Ovary (tissue), 9 donors: ENCODE measurements around the gene KCNIP4. TPM values are rescaled to one million over a fixed set of nuclear protein-coding genes. Genes with fewer than 3 reads are reported as not detected.

Source experiments
- DNase-seq, 5 donors: peaks; one replicate each; pipeline ENCODE4 v3.0.0-alpha.2; 2019 to 2020
- H3K27ac ChIP-seq, 2 donors: fragments of 200-600 bp; one replicate each; pipeline versions ENCODE4 v1.5.1 to v1.8.0; 2019 to 2022
- H3K27me3 ChIP-seq: fragments of 200-600 bp; one replicate; pipeline ENCODE4 v1.8.0; 2022
- H3K36me3 ChIP-seq: fragments of 200-600 bp; sonication (generic); one replicate; pipeline ENCODE4 v1.5.1; 2019
- H3K4me1 ChIP-seq: one replicate; pipeline ENCODE4 v1.8.1; 2013; ENCODE audit warnings: mild to moderate bottlenecking, moderate library complexity; ENCODE audit not compliant: insufficient read depth
- H3K4me3 ChIP-seq: fragments of 200-600 bp; sonication (generic); one replicate; pipeline ENCODE4 v1.5.1; 2017
- H3K9me3 ChIP-seq, 2 donors: fragments of 200-600 bp in 1 of 2; sonication (generic) in 1 of 2; one replicate each; pipeline versions ENCODE4 v1.5.1 to v1.8.1; 2013 to 2019; ENCODE audit warnings: mild to moderate bottlenecking in 1 of 2, moderate library complexity in 1 of 2
- EP300 ChIP-seq: sonication (generic); formaldehyde crosslinking; IDR thresholded peaks from one replicate; pipeline ENCODE4 v1.6.1; 2017; ENCODE audit warnings: antibody characterized with exemption
- POLR2A ChIP-seq: fragments of 450-650 bp; IDR thresholded peaks from one replicate; pipeline ENCODE4 v1.6.1; 2017; ENCODE audit warnings: antibody characterized with exemption, mild to moderate bottlenecking, moderate library complexity
- WGBS, 3 donors: extraction: QIAGEN DNeasy Blood & Tissue Kit in 1 of 3; methylation state at CpG; one replicate each; pipeline versions ENCODE4 v1.1.5 to v1.1.7; 2013 to 2017; 5-methylcytosine and 5-hydroxymethylcytosine counted together
- intact Hi-C, 4 donors: fragments of 100-400 bp; cut with DNase I; formaldehyde crosslinking; loops; one replicate each; pipeline versions ENCODE4 v1.11.0 to v1.15.1; 2022 to 2023
- polyA plus RNA-seq, 2 donors: library from polyadenylated mRNA; stranded (reverse); fragments of 200-250 nt in 1 of 2; fragments of 350-450 nt in 1 of 2; fragmentation: Illumina TruSeq in 1 of 2; extraction: RNeasy Lipid Tissue Mini Kit (QIAGEN cat#74804) in 1 of 2; gene quantifications; one replicate each; pipeline ENCODE4 v1.2.3, GENCODE V29; 2013 to 2014
- total RNA-seq, 7 donors: library from RNA; depleted of rRNA in 2 of 7; stranded (reverse); fragments of >200 nt in 2 of 7; fragmentation: NEBNext Ultra II Directional in 3 of 7; extraction: Animal tissue kit (Norgen Biotek cat#: 25700) in 3 of 7; gene quantifications; one replicate each; pipeline versions ENCODE4 v1.1.0 to v1.2.4, GENCODE V29; 2016 to 2023
- TF ChIP-seq, protein P1 (sequence below), 3 donors: fragments of 450-650 bp in 2 of 3; fragments of 200-600 bp in 1 of 3; IDR thresholded peaks; one replicate each; pipeline versions ENCODE4 v1.5.1 to v1.8.0; 2016 to 2022; ENCODE audit warnings: antibody characterized with exemption in 3 of 3, mild to moderate bottlenecking in 1 of 3
- donor health status: DM: no; HTN: no; CAD: no; lungs with moderate emphysema.
- donor health status: DM: no; HTN: no; CAD: no.
- donor health status: Bipolar disorder and iron deficiency.
- donor health status: DM: yes; HTN: yes; CAD: no.
- donor health status: DM: no; HTN: no; CAD: no.
- donor health status: DM: yes; HTN: yes; CAD: no.

KCNIP4 gene
- total and polyA plus RNA-seq, 9 donors = 0.11 to 3.9 (median 0.93) TPM; not detected in 1

DNA sequence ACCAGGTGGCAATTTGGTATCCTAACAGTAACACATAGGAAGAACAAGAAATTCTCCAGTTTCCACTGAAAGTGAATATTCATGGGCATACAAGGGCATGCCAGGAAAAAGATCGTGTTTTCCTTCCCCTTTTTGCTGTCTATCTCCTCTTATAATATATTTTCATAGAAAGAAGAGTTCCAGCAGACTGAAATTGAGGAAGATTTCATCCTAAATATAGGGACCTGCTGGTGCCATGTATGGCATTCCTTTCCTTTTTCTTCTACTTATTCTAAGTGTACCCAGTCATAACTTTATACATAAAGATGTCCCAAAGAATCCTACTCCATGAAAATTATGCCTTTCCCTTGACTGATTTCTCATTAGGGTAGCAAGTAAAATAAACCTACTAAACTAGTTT, 40.8 kb upstream of the KCNIP4 start:
- no peaks in the 10 kb centered on the region for H3K9me3 ChIP-seq
- WGBS, 3 donors = 67 to 71% (median 70%) methylated on average over 1 of the region's 1 CpG

DNA sequence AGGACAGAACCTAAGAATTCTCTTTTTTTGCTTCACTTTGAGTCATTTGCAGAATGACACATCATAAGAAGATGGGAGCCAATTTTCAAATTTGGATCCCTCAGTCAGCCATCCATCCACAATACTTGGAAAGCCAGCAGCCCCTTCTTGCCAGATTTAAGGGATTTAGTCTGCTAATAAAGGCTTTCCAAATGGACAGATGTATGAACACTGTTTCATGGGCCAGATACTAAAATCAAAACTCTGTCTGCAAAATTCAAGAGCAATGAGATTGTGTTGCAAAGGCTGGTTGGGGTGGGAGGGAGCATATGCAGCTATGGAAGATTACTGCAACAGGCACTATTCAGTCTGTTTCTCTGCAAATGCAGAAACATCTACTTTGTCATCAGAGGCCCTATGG, 37.7 kb upstream of the KCNIP4 start:
- Histone ChIP-seq H3K36me3 (no peaks in the 10 kb centered on the region), H3K27me3 (no peaks in the 10 kb centered on the region), H3K9me3 (no peaks in the 10 kb centered on the region), H3K4me3 (no peak overlapping the region), H3K4me1 (no peaks in the 10 kb centered on the region), H3K27ac (no peak overlapping the region)
- intact Hi-C loops = no loop called here
- TF ChIP-seq EP300 (no peak), POLR2A (no peak)
- TF ChIP-seq, protein P1, sequence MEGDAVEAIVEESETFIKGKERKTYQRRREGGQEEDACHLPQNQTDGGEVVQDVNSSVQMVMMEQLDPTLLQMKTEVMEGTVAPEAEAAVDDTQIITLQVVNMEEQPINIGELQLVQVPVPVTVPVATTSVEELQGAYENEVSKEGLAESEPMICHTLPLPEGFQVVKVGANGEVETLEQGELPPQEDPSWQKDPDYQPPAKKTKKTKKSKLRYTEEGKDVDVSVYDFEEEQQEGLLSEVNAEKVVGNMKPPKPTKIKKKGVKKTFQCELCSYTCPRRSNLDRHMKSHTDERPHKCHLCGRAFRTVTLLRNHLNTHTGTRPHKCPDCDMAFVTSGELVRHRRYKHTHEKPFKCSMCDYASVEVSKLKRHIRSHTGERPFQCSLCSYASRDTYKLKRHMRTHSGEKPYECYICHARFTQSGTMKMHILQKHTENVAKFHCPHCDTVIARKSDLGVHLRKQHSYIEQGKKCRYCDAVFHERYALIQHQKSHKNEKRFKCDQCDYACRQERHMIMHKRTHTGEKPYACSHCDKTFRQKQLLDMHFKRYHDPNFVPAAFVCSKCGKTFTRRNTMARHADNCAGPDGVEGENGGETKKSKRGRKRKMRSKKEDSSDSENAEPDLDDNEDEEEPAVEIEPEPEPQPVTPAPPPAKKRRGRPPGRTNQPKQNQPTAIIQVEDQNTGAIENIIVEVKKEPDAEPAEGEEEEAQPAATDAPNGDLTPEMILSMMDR (IDR thresholded peaks at IDR 0.05) = no peak
- DNase-seq = no peak

More for the DNA sequence above, 40.8 kb upstream of the KCNIP4 start:
- intact Hi-C loops = no loop called here
- Histone ChIP-seq H3K27me3 (no peaks in the 10 kb centered on the region), H3K36me3 (no peaks in the 10 kb centered on the region), H3K4me1 (no peaks in the 10 kb centered on the region), H3K27ac (no peak overlapping the region), H3K4me3 (no peak overlapping the region)
- TF ChIP-seq POLR2A (no peak), EP300 (no peak)
- no peak for DNase-seq

DNA sequence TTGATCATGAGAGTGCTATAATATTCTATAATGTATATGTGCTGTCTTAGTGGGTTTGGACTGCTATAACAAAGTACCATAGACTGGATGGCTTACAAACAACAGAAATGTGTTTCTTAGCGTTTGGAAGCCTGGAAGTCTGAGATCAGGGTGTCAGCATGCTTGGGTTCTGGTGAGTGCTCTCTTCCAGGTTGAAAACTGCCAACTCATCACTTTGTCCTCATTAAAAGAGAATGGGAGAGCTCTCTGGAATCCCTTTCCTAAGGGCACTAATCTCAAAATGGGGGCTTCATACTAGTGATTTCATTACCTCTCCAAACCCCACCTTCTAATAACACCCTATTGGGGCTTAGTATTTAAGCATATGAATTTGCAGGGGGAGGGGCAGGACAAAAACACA, 33.5 kb upstream of the KCNIP4 start:
- no peak for DNase-seq
- TF ChIP-seq EP300 (no peak), POLR2A (no peak)
- TF ChIP-seq, protein P1 (IDR thresholded peaks at IDR 0.05) = no peak
- 62 to 80% (median 63%) methylated on average over 1 of the region's 1 CpG for WGBS, 3 donors
- intact Hi-C loops = no loop called here
- H3K27me3 ChIP-seq = no peaks in the 10 kb centered on the region
- H3K4me3 ChIP-seq = no peak overlapping the region
- no peaks in the 10 kb centered on the region for H3K36me3 ChIP-seq
- no peaks in the 10 kb centered on the region for H3K4me1 ChIP-seq
- H3K9me3 ChIP-seq = no peaks in the 10 kb centered on the region
- H3K27ac ChIP-seq = no peak overlapping the region

DNA sequence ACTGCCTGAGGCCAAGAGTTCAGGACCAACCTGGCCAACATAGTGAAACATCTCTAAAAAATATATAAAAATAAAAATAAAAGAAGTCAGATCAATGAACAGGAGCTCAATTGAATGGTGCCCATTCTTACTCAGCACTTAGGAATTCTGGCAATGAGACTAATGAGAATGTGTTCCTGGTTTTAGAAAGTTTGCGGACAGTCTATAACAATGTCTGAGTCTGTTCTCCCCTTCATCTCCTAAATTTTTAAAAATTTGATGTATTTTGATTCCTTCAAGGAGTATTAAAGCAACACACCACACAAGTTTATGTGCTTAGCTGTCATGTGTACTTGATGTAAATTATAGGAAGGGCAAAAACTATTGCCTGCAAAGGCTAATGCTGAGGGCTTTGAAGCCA, 30.6 kb upstream of the KCNIP4 start:
- H3K27me3 ChIP-seq = no peaks in the 10 kb centered on the region
- no peak overlapping the region for H3K27ac ChIP-seq
- H3K4me3 ChIP-seq = no peak overlapping the region
- H3K36me3 ChIP-seq = no peaks in the 10 kb centered on the region
- TF ChIP-seq, protein P1 (IDR thresholded peaks at IDR 0.05) = no peak
- no peak for TF ChIP-seq POLR2A
- TF ChIP-seq EP300 = no peak
- H3K9me3 ChIP-seq = no peaks in the 10 kb centered on the region
- DNase-seq = no peak
- H3K4me1 ChIP-seq = no peaks in the 10 kb centered on the region
- WGBS, 3 donors = 92 to 95% (median 94%) methylated on average over 1 of the region's 1 CpG
- intact Hi-C loops = no loop called here

DNA sequence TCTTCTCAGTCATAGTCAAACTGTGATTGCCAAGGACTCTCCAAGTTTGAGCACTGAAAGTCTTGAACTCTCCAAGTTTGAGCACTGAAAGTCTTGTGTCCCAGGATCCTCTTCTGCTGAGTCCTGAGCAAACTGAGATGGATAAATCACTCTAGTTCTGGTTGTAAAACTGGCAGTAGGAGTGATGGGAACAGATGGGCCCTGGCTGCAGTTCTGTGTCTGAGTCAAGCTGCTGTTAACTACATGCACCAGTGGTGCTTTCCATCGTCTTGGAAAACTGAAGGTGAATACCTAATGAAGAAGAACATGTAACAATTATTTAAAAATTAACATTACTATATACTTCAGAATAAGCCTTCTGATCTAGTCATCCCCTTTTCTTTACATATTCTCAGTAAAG, 27.6 kb upstream of the KCNIP4 start:
- Histone ChIP-seq H3K4me1 (no peaks in the 10 kb centered on the region), H3K36me3 (no peaks in the 10 kb centered on the region), H3K27me3 (no peaks in the 10 kb centered on the region), H3K27ac (no peak overlapping the region), H3K4me3 (no peak overlapping the region), H3K9me3 (no peaks in the 10 kb centered on the region)
- TF ChIP-seq POLR2A (no peak), EP300 (no peak)
- TF ChIP-seq, protein P1 (IDR thresholded peaks at IDR 0.05) = no peak
- intact Hi-C loops = no loop called here
- no peak for DNase-seq
- 46 to 60% (median 53%) methylated on average over 1 of the region's 1 CpG for WGBS, 3 donors
